ENCODE measurements around the gene SLC44A3. TPM values are rescaled to one million over a fixed set of nuclear protein-coding genes. Genes with fewer than 3 reads are reported as not detected.

The SLC44A3 gene
- total RNA-seq, 1 donor from 2014 or later: 129 TPM

DNA sequence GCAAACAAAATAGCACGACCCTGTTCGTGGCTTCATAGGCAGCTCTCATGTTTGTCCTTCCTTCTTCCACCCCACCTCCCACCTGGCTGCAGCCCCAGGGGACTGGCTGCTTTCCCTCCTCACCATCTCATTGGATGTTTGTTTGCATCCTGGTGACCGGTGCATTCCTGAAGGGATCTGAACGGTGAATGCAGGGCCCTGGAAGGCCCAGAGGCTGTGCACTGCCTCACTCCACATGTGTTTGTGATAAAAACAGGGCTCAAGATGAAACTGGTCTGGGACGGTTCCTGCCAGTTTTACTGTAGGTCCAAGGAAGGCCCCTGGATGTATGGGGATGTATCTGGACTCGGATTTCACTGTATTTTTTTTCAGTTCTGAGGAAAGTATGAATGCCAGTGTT, 63.9 kb downstream of the SLC44A3 start:
- TF ChIP-seq, protein P1, sequence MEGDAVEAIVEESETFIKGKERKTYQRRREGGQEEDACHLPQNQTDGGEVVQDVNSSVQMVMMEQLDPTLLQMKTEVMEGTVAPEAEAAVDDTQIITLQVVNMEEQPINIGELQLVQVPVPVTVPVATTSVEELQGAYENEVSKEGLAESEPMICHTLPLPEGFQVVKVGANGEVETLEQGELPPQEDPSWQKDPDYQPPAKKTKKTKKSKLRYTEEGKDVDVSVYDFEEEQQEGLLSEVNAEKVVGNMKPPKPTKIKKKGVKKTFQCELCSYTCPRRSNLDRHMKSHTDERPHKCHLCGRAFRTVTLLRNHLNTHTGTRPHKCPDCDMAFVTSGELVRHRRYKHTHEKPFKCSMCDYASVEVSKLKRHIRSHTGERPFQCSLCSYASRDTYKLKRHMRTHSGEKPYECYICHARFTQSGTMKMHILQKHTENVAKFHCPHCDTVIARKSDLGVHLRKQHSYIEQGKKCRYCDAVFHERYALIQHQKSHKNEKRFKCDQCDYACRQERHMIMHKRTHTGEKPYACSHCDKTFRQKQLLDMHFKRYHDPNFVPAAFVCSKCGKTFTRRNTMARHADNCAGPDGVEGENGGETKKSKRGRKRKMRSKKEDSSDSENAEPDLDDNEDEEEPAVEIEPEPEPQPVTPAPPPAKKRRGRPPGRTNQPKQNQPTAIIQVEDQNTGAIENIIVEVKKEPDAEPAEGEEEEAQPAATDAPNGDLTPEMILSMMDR (IDR thresholded peaks at IDR 0.05; ENCODE audit: partially characterized antibody, unreplicated experiment): no peak
- peaks cover 2% of the 10 kb centered on the region for H3K4me1 Mint-ChIP-seq (ENCODE audit: low read depth, unreplicated experiment)

DNA sequence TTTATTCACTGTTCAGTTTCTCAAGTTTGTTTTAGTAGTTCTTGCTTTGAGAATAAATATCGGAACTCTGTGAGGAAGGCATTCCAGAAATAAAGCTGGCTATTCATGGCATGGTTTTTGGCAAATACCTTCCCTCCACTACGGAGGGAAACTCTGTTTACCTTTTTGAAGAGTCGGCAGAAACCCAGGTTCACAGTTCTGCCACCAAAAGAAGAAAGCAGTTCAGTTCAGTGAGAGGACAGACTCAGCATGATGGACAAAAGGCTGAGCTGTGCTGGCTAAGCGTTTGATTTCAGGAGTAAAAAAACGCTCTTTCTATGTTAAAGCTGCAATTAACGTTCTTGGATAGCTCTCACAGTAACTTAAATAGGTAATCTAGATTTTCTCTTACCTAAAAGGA, 64.3 kb downstream of the SLC44A3 start:
- peaks cover 2% of the 10 kb centered on the region for H3K4me1 Mint-ChIP-seq (ENCODE audit: low read depth, unreplicated experiment)
- TF ChIP-seq, protein P1 (IDR thresholded peaks at IDR 0.05; ENCODE audit: partially characterized antibody, unreplicated experiment): no peak
- H3K4me3 Mint-ChIP-seq (ENCODE audit: unreplicated experiment): no peak overlapping the region
- DNase-seq: no peak
- H3K9me3 Mint-ChIP-seq (ENCODE audit: unreplicated experiment): peaks cover 4% of the 10 kb centered on the region
- no peak overlapping the region for H3K27ac Mint-ChIP-seq (ENCODE audit: unreplicated experiment)
- peaks cover 2% of the 10 kb centered on the region for H3K27me3 Mint-ChIP-seq (ENCODE audit: unreplicated experiment)
- H3K36me3 Mint-ChIP-seq (ENCODE audit: unreplicated experiment): no peaks in the 10 kb centered on the region

More for the DNA sequence above, 63.9 kb downstream of the SLC44A3 start:
- Mint-ChIP-seq H3K27me3 (ENCODE audit: unreplicated experiment) (peaks cover 2% of the 10 kb centered on the region), H3K36me3 (ENCODE audit: unreplicated experiment) (no peaks in the 10 kb centered on the region), H3K27ac (ENCODE audit: unreplicated experiment) (no peak overlapping the region), H3K4me3 (ENCODE audit: unreplicated experiment) (no peak overlapping the region), H3K9me3 (ENCODE audit: unreplicated experiment) (peaks cover 4% of the 10 kb centered on the region)
- DNase-seq: no peak

DNA sequence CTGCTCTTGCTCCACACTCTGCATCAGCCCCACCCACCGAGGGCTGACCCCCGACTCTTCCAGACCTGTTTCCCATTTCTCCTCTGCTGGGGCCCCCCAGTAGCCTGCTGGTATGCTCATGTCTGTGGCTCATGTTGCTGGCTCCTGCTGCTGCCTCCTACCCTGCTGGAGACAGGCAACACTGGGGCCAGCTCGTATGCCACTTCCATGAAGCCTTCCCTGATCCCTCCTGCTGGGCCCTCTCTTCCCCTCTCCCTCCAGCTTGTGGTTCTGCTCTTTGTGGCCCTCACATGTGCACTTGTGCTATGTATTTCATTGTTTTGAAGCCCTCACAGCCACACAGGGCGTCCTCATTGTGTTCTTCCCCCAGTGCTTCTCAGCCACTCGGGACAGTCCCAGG, 66.2 kb downstream of the SLC44A3 start:
- H3K9me3 Mint-ChIP-seq (ENCODE audit: unreplicated experiment): peaks cover 3% of the 10 kb centered on the region
- H3K27ac Mint-ChIP-seq (ENCODE audit: unreplicated experiment): no peak overlapping the region
- H3K4me1 Mint-ChIP-seq (ENCODE audit: low read depth, unreplicated experiment): peaks cover 2% of the 10 kb centered on the region
- H3K36me3 Mint-ChIP-seq (ENCODE audit: unreplicated experiment): no peaks in the 10 kb centered on the region
- H3K27me3 Mint-ChIP-seq (ENCODE audit: unreplicated experiment): peaks cover 2% of the 10 kb centered on the region
- DNase-seq: no peak
- H3K4me3 Mint-ChIP-seq (ENCODE audit: unreplicated experiment): no peak overlapping the region
- TF ChIP-seq, protein P1 (IDR thresholded peaks at IDR 0.05; ENCODE audit: partially characterized antibody, unreplicated experiment): no peak

DNA sequence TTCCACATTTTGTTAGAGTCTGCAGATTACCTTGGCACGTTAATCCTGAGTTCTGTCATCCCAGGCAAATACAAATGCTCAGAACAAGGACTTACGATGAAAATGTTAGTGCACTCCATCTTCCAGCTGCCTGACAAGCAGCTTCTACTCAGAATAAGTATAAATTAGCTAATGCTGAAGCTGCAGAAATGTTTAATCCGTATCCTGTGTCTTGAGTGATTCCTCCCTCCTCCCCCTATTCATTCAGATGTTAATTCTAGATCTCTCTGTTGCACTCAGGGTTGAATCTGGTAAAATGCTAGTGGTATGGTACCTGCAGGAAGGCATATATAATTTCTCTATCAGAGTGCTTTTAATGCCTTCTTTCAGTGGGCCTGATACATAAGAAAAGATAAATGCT, 66.9 kb downstream of the SLC44A3 start:
- peaks cover 2% of the 10 kb centered on the region for H3K4me1 Mint-ChIP-seq (ENCODE audit: low read depth, unreplicated experiment)
- DNase-seq: no peak
- peaks cover 2% of the 10 kb centered on the region for H3K27me3 Mint-ChIP-seq (ENCODE audit: unreplicated experiment)
- TF ChIP-seq, protein P1 (IDR thresholded peaks at IDR 0.05; ENCODE audit: partially characterized antibody, unreplicated experiment): no peak
- H3K9me3 Mint-ChIP-seq (ENCODE audit: unreplicated experiment): peaks cover 3% of the 10 kb centered on the region
- no peak overlapping the region for H3K27ac Mint-ChIP-seq (ENCODE audit: unreplicated experiment)
- no peak overlapping the region for H3K4me3 Mint-ChIP-seq (ENCODE audit: unreplicated experiment)
- H3K36me3 Mint-ChIP-seq (ENCODE audit: unreplicated experiment): no peaks in the 10 kb centered on the region

DNA sequence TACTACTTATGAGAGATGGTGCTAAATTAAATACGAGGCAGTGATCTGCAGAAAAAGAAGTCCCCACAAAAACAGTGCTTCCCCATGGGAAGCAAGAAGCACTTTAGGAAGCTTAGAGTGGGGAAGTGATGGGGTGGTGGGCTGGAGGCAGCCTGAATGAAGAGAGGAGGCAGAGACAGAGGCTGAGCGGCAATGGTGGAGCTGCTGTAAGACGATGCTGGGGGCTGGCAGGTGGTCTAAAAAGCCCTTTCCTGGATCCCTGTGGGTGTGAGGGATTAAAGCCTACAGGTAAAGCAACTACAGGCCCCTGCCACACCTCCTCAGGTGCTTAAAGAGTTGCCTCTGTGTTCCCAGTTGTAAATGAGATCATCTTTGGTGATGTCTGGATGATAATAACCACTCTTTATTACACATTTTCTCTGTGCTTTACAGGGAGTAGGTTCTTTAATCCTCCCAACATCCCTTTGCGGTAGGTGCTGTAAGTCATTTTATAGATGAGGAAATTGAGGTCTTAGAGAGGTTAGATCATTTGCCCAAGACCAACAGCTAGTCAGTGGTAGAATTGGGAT, 67.5 kb downstream of the SLC44A3 start:
- Mint-ChIP-seq H3K4me3 (ENCODE audit: unreplicated experiment) (no peak overlapping the region), H3K27ac (ENCODE audit: unreplicated experiment) (no peak overlapping the region), H3K9me3 (ENCODE audit: unreplicated experiment) (peaks cover 3% of the 10 kb centered on the region), H3K27me3 (ENCODE audit: unreplicated experiment) (peaks cover under 1% of the 10 kb centered on the region), H3K36me3 (ENCODE audit: unreplicated experiment) (no peaks in the 10 kb centered on the region), H3K4me1 (ENCODE audit: low read depth, unreplicated experiment) (peaks cover 2% of the 10 kb centered on the region)
- no peak for DNase-seq
- TF ChIP-seq, protein P1 (IDR thresholded peaks at IDR 0.05; ENCODE audit: partially characterized antibody, unreplicated experiment): no peak
